Heart right ventricle (tissue), 16 donors: ENCODE data around the gene SMYD3. TPM values are rescaled to one million over a fixed set of nuclear protein-coding genes. Genes with fewer than 3 reads are reported as not detected.

Source experiments
- ATAC-seq, 8 donors: fragments of 200-7000 bp; cut with Tn5 transposase; one replicate each; pipeline ENCODE4 v1.9.1; 2020; ENCODE audit warnings: mild to moderate bottlenecking in 8 of 8, moderate library complexity in 8 of 8, moderate number of reproducible peaks in 1 of 8
- DNase-seq, 2 donors: peaks; one replicate each; pipeline ENCODE4 v3.0.0-alpha.2; 2020
- H3K27ac ChIP-seq, 10 donors: fragments of 200-600 bp; sonication (generic) in 2 of 10; one replicate each; pipeline versions ENCODE4 v1.5.0 to v1.8.0; 2020 to 2022; ENCODE audit warnings: mild to moderate bottlenecking in 3 of 10
- H3K27me3 ChIP-seq, 7 donors: fragments of 200-600 bp; one replicate each; pipeline ENCODE4 v1.8.0; 2021 to 2022; ENCODE audit warnings: mild to moderate bottlenecking in 2 of 7
- H3K36me3 ChIP-seq, 9 donors: fragments of 200-600 bp; sonication (generic) in 1 of 9; one replicate each; pipeline versions ENCODE4 v1.5.0 to v1.8.0; 2020 to 2022; ENCODE audit warnings: mild to moderate bottlenecking in 2 of 9
- H3K4me1 ChIP-seq, 9 donors: fragments of 200-600 bp; sonication (generic) in 1 of 9; one replicate each; pipeline versions ENCODE4 v1.5.0 to v1.8.0; 2020 to 2022; ENCODE audit warnings: mild to moderate bottlenecking in 4 of 9
- H3K4me3 ChIP-seq, 10 donors: fragments of 200-600 bp; sonication (generic) in 2 of 10; one replicate each; pipeline versions ENCODE4 v1.5.0 to v1.8.0; 2020 to 2022; ENCODE audit warnings: mild to moderate bottlenecking in 7 of 10, moderate library complexity in 2 of 10
- H3K9me3 ChIP-seq, 11 donors: fragments of 200-600 bp in 10 of 11; sonication (generic) in 2 of 11; one replicate each; pipeline versions ENCODE4 v1.5.0 to v1.8.0; 2013 to 2022; ENCODE audit warnings: mild to moderate bottlenecking in 2 of 11, control low read depth in 1 of 11, moderate library complexity in 1 of 11
- WGBS, 2 donors: extraction: QIAGEN DNeasy Blood & Tissue Kit; methylation state at CpG; one replicate each; pipeline ENCODE4 v1.1.7; 2013; ENCODE audit warnings: inconsistent platforms in 1 of 2; 5-methylcytosine and 5-hydroxymethylcytosine counted together
- intact Hi-C, 10 donors: fragments of 100-400 bp; cut with DNase I; formaldehyde crosslinking; loops; one replicate each; pipeline versions ENCODE4 v1.11.1 to v1.14.2; 2022
- polyA plus RNA-seq, 2 donors: library from polyadenylated mRNA; stranded (reverse); fragments of 200-250 nt; gene quantifications; one replicate each; pipeline ENCODE4 v1.2.3, GENCODE V29; 2013
- total RNA-seq, 10 donors: library from RNA; stranded (reverse); fragmentation: NEBNext Ultra II Directional in 3 of 10; extraction: Animal tissue kit (Norgen Biotek cat#: 25700) in 3 of 10; gene quantifications; one replicate each; pipeline versions ENCODE4 v1.2.1 to v1.2.4, GENCODE V29; 2021 to 2023
- TF ChIP-seq, protein P1 (sequence below), 9 donors: fragments of 200-600 bp; sonication (generic) in 2 of 9; IDR thresholded peaks; one replicate each; pipeline versions ENCODE4 v1.5.0 to v1.8.0; 2021 to 2022; ENCODE audit warnings: antibody characterized with exemption in 9 of 9, mild to moderate bottlenecking in 5 of 9, moderate library complexity in 1 of 9
- donor health status: Arrhythmogenic right ventricular cardiomyopathy.
- donor health status: ischemic (EF 13 %, LVEDD 7.1; RV severe dilation, severe dysfunction).
- donor health status: healthy with polysubstance abuse.
- donor health status: DM: no; HTN: yes; CAD: no.
- donor health status: DM: no; HTN: no; CAD: no.
- donor health status: ischemic (EF 25% LVEDD 6.9; RV normal size, moderate dysfunction).
- donor health status: ischemic (EF 25% LVEDD 5.7; RV mildly dilated, moderate dysfunction).
- donor health status: healthy.
- donor health status: DM: yes; HTN: yes; CAD: no.
- donor health status: Ischemic cardiomyopathy.
- donor health status: ischemic (EF 35%, LVEDD 5.7; RV mildly dilated, moderate dysfunction).
- donor health status: nonischemic (EF 11% LVEDD 7.7; RV severe dilation, severe dysfunction).
- donor health status: DM: yes; HTN: yes; CAD: no.
- donor health status: PGD.
- donor health status: ischemic (EF 29% LVEDD 5.4; RV normal size, mild dysfunction).
- donor health status: nonischemic (EF 23%, LVEDD 6.1; RV moderate dilation, normal function).

Gene SMYD3
- total and polyA plus RNA-seq, 12 donors = 5.9 to 13.9 (median 8.1) TPM

DNA sequence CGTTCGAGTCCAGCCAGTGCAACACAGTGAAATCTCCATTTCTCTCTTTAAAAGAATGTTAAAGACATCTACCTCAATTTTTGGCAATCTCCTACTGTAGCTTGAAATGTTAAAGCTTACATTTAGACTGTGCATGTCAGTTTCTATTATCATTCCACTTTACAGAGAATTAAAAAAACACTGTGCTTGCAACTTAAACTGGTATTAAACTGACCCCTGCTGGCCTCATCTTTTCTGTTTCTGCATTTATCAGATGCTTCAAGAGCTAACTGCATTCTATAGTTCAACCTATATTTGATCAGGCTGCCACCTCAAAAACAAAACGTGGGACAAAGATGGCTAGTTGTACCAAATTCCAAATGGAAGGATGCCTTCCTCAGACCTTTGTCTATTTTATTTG is 226.5 kb downstream of the SMYD3 start:
- 95% methylated on average over 3 of the region's 3 CpGs for WGBS, 2 donors

DNA sequence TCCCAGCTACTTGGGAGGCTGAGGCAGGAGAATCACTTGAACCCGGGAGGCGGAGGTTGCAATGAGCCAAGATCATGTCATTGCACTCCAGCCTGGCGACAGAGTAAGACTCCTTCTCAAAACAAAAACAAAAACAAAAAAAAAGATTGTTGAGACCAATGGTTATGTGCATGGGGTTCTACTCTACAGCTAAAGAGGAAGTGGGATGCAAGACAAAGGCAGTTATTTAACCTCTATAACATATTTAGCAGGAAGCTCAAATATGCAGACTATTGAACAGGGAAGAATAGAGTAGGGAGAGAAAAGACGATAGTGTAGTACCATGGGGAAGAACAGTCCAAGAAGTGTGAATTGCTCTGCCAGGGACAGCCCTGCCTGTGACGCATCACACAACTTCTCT is 227.7 kb downstream of the SMYD3 start:
- Histone ChIP-seq H3K4me3 (no peak overlapping the region), H3K9me3 (no peaks in the 10 kb centered on the region), H3K4me1 (no peaks in the 10 kb centered on the region), H3K27ac (no peak overlapping the region), H3K36me3 (no peaks in the 10 kb centered on the region), H3K27me3 (no peaks in the 10 kb centered on the region)
- DNase-seq (no peak), ATAC-seq (no peak)
- intact Hi-C loops = no loop called here
- TF ChIP-seq, protein P1, sequence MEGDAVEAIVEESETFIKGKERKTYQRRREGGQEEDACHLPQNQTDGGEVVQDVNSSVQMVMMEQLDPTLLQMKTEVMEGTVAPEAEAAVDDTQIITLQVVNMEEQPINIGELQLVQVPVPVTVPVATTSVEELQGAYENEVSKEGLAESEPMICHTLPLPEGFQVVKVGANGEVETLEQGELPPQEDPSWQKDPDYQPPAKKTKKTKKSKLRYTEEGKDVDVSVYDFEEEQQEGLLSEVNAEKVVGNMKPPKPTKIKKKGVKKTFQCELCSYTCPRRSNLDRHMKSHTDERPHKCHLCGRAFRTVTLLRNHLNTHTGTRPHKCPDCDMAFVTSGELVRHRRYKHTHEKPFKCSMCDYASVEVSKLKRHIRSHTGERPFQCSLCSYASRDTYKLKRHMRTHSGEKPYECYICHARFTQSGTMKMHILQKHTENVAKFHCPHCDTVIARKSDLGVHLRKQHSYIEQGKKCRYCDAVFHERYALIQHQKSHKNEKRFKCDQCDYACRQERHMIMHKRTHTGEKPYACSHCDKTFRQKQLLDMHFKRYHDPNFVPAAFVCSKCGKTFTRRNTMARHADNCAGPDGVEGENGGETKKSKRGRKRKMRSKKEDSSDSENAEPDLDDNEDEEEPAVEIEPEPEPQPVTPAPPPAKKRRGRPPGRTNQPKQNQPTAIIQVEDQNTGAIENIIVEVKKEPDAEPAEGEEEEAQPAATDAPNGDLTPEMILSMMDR (IDR thresholded peaks at IDR 0.05) = no peak
- WGBS, 2 donors = 89 to 94% methylated on average over 5 of the region's 5 CpGs

More for the DNA sequence above, 226.5 kb downstream of the SMYD3 start:
- Histone ChIP-seq H3K4me3 (no peak overlapping the region), H3K27me3 (no peaks in the 10 kb centered on the region), H3K36me3 (no peaks in the 10 kb centered on the region), H3K4me1 (no peaks in the 10 kb centered on the region), H3K27ac (no peak overlapping the region), H3K9me3 (no peaks in the 10 kb centered on the region)
- DNase-seq = no peak
- intact Hi-C loops = no loop called here
- TF ChIP-seq, protein P1 (IDR thresholded peaks at IDR 0.05) = peak in 4 of 9 donors; percentile 15 to 37 (median 30)
- no peak for ATAC-seq

DNA sequence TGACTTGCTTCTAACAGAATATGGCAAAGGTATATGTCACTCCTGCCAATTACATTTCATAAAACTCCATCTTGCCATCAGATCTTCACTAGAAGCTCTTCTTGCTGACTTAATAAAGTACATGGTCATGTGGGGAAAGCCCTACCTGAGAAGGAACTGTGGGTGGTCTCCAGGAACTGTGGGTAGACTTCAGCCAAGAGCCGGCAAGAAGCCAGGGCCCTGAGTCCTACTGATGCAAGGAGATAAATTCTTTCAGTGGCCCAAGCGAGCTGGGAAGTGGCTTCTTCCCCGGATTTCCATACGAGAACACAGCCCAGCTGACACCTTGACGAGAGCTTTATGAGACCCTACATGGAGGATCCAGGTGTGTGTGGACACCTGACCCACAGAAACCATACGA is 228.7 kb downstream of the SMYD3 start:
- 96 to 99% methylated on average over 6 of the region's 6 CpGs for WGBS, 2 donors
- no peaks in the 10 kb centered on the region for H3K27me3 ChIP-seq
- no peak for ATAC-seq
- H3K4me3 ChIP-seq = no peak overlapping the region
- intact Hi-C loops = no loop called here
- no peaks in the 10 kb centered on the region for H3K9me3 ChIP-seq
- TF ChIP-seq, protein P1 (IDR thresholded peaks at IDR 0.05) = no peak
- H3K27ac ChIP-seq = no peak overlapping the region
- no peaks in the 10 kb centered on the region for H3K36me3 ChIP-seq
- no peaks in the 10 kb centered on the region for H3K4me1 ChIP-seq
- DNase-seq = no peak

DNA sequence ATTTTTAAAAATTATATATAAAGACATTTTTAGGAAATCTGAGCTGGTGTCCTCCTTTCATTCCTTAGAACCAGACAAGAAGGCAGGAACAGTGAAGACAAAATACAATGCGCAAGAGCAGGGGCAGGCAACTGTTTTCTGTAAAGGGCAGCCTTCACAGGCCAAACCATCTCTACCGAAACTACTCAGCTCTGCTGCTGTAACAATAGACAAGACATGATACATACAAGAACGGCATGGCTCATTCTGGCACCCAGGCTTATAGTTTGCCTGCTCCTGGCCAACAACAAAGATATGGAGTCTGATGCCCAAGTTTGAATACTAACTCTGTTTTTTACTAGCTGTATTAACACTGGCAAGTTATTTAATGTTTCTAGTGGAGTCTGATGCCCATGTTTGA is 232.0 kb downstream of the SMYD3 start:
- ATAC-seq (no peak), DNase-seq (no peak)
- 95% methylated on average over 3 of the region's 3 CpGs for WGBS, 2 donors
- H3K9me3 ChIP-seq = no peaks in the 10 kb centered on the region
- TF ChIP-seq, protein P1 (IDR thresholded peaks at IDR 0.05) = no peak
- intact Hi-C loops = no loop called here
- no peaks in the 10 kb centered on the region for H3K27me3 ChIP-seq
- H3K27ac ChIP-seq = no peak overlapping the region
- no peak overlapping the region for H3K4me3 ChIP-seq
- no peaks in the 10 kb centered on the region for H3K4me1 ChIP-seq
- no peaks in the 10 kb centered on the region for H3K36me3 ChIP-seq
